VCaP (cell line): Measurements from ENCODE around the gene ANKMY1.

ENCODE experiments used
- H3K27ac ChIP-seq: fragments of 450-650 bp; 2 replicates; pipeline ENCODE4 v1.5.1; 2017
- CTCF ChIP-seq: fragments of 450-650 bp; conservative IDR thresholded peaks from 2 replicates; pipeline ENCODE4 v1.5.1; 2017; ENCODE audit warnings: mild to moderate bottlenecking, moderate library complexity

The ANKMY1 gene

GRCh38 chr2:240432430-240432819, 125.4 kb downstream of the ANKMY1 start:
- TF ChIP-seq CTCF, result no peak
- H3K27ac ChIP-seq, result no peak overlapping the region

- no peak for TF ChIP-seq CTCF
- H3K27ac ChIP-seq, result no peak overlapping the region
Measured at GRCh38 chr2:240431661-240432424, 125.9 kb downstream of the ANKMY1 start.

GRCh38 chr2:240431271-240431660, 126.5 kb downstream of the ANKMY1 start:
- no peak for TF ChIP-seq CTCF
- H3K27ac ChIP-seq, result no peak overlapping the region

GRCh38 chr2:240430595-240430994, 127.2 kb downstream of the ANKMY1 start:
- H3K27ac ChIP-seq, result no peak overlapping the region
- no peak for TF ChIP-seq CTCF

- no peak for TF ChIP-seq CTCF
- H3K27ac ChIP-seq, result no peak overlapping the region
Measured at GRCh38 chr2:240429872-240430491, 127.8 kb downstream of the ANKMY1 start.
